Peyer's patch (tissue), 4 donors: Measurements from ENCODE around the gene FAM53A. TPM values are rescaled to one million over a fixed set of nuclear protein-coding genes. Genes with fewer than 3 reads are reported as not detected.

Experiments used
- DNase-seq, 3 donors: peaks; one replicate each; pipeline ENCODE4 v3.0.0-alpha.2; 2017 to 2019
- H3K27ac ChIP-seq, 4 donors: fragments of 200-600 bp; sonication (generic); one replicate each; pipeline ENCODE4 v1.5.1; 2016 to 2019
- H3K27me3 ChIP-seq, 2 donors: fragments of 200-600 bp; sonication (generic); one replicate each; pipeline ENCODE4 v1.5.1; 2019
- H3K36me3 ChIP-seq, 3 donors: fragments of 200-600 bp; sonication (generic); one replicate each; pipeline ENCODE4 v1.5.1; 2016 to 2019
- H3K4me1 ChIP-seq, 4 donors: fragments of 200-600 bp; sonication (generic); one replicate each; pipeline ENCODE4 v1.5.1; 2016 to 2019
- H3K4me3 ChIP-seq, 4 donors: fragments of 200-600 bp; sonication (generic); 1 replicate in 3 of 4; 2 replicates in 1 of 4; pipeline ENCODE4 v1.5.1; 2016 to 2019; ENCODE audit warnings: mild to moderate bottlenecking in 1 of 4
- H3K9me3 ChIP-seq, 4 donors: fragments of 200-600 bp; sonication (generic); one replicate each; pipeline ENCODE4 v1.5.1; 2016 to 2019; ENCODE audit warnings: mild to moderate bottlenecking in 1 of 4
- CTCF ChIP-seq, 6 experiments: fragments of 450-650 bp in 4 of 6; fragments of 200-600 bp in 2 of 6; sonication (generic) in 1 of 6; IDR thresholded peaks; one replicate each; pipeline ENCODE4 v1.5.1; 2017 to 2019; ENCODE audit warnings: antibody characterized with exemption in 6 of 6, mild to moderate bottlenecking in 3 of 6, moderate library complexity in 1 of 6
- POLR2A ChIP-seq, 2 donors: fragments of 450-650 bp; IDR thresholded peaks; one replicate each; pipeline ENCODE4 v1.5.1; 2017; ENCODE audit warnings: antibody characterized with exemption in 2 of 2, mild to moderate bottlenecking in 2 of 2, moderate library complexity in 2 of 2
- total RNA-seq, 4 donors: library from RNA; depleted of rRNA; stranded (reverse); fragments of >200 nt; gene quantifications; one replicate each; pipeline ENCODE4 v1.1.0, GENCODE V29; 2016

The FAM53A gene
- total RNA-seq, 4 donors from 2014 or later = 1.5 to 8.3 (median 1.8) TPM; not detected in 1

DNA sequence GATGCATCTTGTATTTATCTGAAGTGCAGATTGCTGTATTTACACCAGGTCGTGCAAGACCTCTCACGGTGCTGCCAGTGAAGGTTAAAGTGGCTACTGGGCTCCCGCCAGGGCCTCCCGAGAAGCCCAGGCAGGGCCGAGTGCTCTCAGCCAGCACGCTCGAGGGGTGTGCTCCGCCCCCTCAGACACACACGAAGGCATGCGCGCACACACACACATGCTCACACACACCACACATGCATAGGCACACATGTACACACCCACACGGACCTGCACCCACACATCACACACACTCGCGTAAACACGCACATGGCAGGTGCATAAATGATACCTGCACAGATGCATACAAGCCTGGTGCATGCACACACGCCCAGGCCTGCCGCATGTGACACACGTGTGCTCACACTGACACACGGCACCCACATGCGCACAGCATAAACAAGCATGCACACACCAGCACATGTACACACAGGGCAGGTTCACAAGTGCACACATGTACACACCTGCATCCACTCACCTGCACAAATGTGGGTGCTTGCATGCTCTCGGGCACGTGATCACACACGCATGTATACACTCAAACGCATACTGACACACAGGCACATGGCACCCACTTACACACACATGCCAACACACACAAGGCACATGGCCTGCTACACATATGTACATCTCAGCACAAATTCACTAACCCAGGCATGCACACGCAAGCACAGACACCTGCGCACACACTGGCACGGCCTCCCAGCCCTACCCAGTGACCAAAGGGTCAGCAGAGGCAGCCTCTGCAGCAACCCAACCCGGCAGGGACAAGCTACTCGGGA is 71.6 kb downstream of the FAM53A start:
- DNase-seq = no peak
- no peaks in the 10 kb centered on the region for H3K36me3 ChIP-seq

DNA sequence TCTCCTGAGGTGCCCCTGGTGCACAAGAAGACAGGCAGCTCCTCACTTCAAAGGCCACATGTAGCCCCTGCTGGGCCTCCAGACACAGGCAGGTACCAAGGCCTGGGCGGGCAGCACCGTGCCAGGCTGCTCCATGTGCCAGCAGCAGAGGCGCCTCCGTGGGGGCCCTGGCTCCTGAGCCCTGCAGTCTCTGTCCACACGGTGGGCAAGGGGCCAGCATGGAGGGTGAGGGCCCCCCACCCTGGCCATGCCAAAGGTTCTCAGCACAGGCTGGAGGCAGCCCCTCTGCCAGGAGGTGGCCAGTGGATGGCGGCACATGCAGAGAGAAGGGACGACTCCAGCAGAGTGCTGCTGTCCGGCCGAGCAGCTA is 72.6 kb downstream of the FAM53A start:
- H3K9me3 ChIP-seq = no peaks in the 10 kb centered on the region
- no peaks in the 10 kb centered on the region for H3K4me1 ChIP-seq
- TF ChIP-seq POLR2A (IDR thresholded peaks at IDR 0.05) = no peak
- TF ChIP-seq CTCF (IDR thresholded peaks at IDR 0.05) = no peak
- H3K27me3 ChIP-seq = no peaks in the 10 kb centered on the region
- no peaks in the 10 kb centered on the region for H3K36me3 ChIP-seq
- DNase-seq = no peak
- H3K4me3 ChIP-seq = no peak overlapping the region
- H3K27ac ChIP-seq = no peak overlapping the region

More for the DNA sequence above, 71.6 kb downstream of the FAM53A start:
- Histone ChIP-seq H3K4me3 (no peak overlapping the region), H3K27ac (no peak overlapping the region), H3K27me3 (no peaks in the 10 kb centered on the region), H3K4me1 (no peaks in the 10 kb centered on the region), H3K9me3 (no peaks in the 10 kb centered on the region)
- TF ChIP-seq CTCF (IDR thresholded peaks at IDR 0.05) (no peak), POLR2A (IDR thresholded peaks at IDR 0.05) (no peak)

DNA sequence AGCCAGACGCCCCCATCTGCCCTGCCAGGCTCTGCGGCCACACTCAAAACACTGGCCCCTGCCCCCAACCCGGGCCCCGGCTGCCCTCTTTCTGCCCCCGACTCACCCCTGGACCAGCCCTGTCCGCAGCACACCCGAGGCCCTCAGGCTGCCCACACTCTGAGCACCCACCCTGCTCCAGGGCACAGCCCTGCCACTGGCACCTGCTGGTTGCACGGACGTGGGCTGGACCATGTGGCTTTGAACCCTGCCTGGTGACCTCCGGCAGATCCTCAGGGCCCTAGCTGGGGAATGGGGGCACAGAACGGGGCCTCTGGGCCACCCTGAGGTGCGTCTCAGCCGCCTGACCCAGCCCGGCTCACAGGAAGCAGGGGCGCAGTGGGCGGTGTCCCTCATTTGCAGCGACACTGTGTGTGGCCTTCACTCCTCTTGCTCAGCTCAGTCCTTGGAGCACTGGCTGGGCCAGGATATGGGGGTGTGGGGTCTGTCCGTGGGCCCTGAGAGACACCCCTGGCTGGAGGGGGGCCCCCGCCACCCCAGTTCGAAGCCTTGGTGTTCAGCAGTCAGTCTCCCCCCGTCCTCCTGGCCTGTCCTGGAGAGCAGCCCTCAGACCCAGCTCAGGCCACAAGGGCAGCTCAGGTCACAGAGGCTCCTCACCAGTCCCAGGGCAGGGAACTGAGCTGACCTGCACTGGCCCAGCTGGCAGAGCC is 73.2 kb downstream of the FAM53A start:
- no peak for DNase-seq

DNA sequence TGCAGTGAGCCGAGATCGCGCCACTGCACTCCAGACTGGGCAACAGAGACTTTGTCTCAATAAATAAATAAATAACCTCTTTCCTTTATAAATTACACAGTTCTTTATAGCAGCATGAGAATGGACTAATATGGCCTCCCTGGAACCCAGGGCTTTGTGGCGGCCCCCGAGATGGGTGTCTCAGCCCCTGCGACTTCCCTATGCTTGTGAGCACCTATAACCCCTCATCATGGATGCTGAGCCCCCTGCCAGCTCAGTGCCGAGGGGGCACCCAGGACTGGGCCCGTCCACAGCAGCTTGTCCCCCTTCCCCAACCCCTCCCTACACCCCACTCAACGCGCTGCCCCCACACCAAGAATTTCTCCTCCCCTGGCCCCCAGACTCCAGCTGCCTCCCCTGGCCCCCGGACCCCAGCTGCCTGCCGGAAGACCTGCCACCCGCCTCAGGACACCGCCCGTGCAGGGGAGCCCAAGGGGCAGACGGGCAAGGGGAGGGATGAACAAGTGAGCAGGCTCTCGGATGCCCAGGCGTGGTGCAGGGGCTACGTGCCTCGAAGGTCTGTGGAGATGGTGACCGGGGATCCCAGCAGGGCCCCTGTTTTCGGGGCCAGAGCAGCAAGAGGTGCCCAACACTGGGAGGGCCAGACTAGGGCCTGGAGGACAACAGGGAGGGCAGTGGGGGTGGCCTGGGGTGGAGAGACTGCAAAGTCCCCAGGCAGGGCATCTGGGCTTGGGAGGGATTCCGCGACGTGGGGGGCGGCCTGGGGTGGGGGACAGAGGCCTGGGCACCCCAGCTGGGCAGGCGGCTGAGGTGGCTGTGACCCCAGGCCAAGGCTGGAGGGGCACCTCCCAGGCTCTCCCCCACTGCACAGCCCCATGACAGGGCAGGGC is 74.0 kb downstream of the FAM53A start:
- Histone ChIP-seq H3K27ac (no peak overlapping the region), H3K36me3 (no peaks in the 10 kb centered on the region), H3K9me3 (no peaks in the 10 kb centered on the region), H3K4me1 (no peaks in the 10 kb centered on the region), H3K27me3 (no peaks in the 10 kb centered on the region), H3K4me3 (no peak overlapping the region)
- TF ChIP-seq POLR2A (IDR thresholded peaks at IDR 0.05) (no peak), CTCF (IDR thresholded peaks at IDR 0.05) (no peak)
- no peak for DNase-seq

More for the DNA sequence above, 73.2 kb downstream of the FAM53A start:
- Histone ChIP-seq H3K4me1 (no peaks in the 10 kb centered on the region), H3K27ac (no peak overlapping the region), H3K36me3 (no peaks in the 10 kb centered on the region), H3K27me3 (no peaks in the 10 kb centered on the region), H3K4me3 (no peak overlapping the region), H3K9me3 (no peaks in the 10 kb centered on the region)
- no peak for TF ChIP-seq POLR2A (IDR thresholded peaks at IDR 0.05)
- no peak for TF ChIP-seq CTCF (IDR thresholded peaks at IDR 0.05)

DNA sequence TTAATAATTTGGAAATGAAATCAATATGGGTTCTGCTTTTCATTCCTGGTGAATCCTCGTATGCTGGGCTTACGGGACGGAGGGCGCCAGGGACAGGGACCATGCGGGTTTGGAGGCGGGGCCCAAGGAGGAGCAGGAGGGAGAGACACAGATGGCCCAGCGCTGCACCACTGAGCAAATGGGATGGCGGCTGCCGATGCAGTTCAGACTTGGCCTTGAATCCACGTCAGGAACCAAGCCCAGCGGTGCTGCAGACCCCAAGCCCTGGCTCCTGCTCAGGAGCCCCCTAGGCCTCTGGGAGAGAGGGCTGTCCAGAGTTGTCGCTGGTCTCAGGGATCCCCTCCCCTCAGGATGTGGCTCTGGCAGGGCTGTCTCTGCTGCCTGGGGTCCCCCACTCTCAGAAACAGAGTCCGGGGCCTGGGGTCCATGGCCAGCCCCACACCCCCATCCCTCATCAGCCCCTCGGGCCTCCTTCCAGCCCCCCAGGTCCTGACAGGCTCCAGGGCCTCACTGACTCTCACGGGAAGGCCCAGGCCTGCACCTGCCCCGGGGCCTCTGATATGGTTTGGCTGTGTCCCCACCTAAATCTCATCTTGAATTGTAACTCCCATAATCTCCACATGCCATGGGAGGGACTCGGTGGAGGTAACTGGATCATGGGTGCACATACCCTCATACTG is 75.2 kb downstream of the FAM53A start:
- Histone ChIP-seq H3K4me3 (no peak overlapping the region), H3K36me3 (no peaks in the 10 kb centered on the region), H3K4me1 (no peaks in the 10 kb centered on the region), H3K9me3 (no peaks in the 10 kb centered on the region), H3K27me3 (no peaks in the 10 kb centered on the region), H3K27ac (no peak overlapping the region)
- TF ChIP-seq CTCF (IDR thresholded peaks at IDR 0.05) = no peak
- no peak for DNase-seq
